Activated CD4-positive, CD25-positive, alpha-beta regulatory T cell treated with anti-CD3 and anti-CD28 coated beads, Interleukin-2, amount 50 U/mL, for 72 hours (primary cell): ENCODE data around the gene ABTB2.

Experiments
- DNase-seq: peaks from one replicate; pipeline ENCODE4 v3.0.0; 2021

ABTB2 gene

DNA sequence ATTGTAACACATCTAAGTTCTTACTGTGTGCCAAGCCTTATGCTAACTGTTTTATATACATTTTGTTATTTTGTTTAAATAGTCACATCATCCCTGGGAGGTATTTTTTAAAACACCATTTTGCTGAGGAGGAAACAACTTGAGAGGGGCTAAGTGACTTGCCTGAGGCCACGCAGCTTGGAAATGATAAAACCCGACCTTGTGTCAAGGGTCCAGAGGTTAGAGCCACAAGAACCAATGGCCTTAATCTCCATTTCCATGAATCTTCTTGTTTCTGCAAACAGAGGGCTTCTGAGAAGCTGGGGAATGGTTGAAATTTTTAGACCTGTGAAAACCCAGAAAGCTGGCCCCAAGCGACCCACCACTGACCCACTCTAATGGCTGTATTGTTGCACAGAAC is 16.7 kb downstream of the ABTB2 start:
- DNase-seq = no peak

DNA sequence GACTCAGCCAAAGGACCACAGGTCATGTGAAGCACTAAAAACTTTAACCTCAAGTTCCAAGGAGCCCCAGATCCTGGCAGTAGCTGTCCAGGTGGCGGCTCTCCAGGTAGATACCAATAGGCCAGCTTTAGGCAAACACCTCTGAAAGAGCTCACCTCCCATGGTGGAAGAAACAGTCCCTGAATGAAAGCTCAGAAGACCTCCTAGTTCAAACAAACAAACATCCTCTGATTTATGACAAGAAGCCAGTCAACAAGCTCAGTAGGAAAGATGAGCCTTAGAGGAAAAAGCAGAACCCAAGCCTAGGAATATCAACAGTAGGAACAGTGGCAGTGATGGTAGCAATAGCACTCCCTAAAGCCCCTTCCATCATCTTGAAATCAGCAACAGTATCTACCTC is 17.2 kb downstream of the ABTB2 start:
- no peak for DNase-seq

DNA sequence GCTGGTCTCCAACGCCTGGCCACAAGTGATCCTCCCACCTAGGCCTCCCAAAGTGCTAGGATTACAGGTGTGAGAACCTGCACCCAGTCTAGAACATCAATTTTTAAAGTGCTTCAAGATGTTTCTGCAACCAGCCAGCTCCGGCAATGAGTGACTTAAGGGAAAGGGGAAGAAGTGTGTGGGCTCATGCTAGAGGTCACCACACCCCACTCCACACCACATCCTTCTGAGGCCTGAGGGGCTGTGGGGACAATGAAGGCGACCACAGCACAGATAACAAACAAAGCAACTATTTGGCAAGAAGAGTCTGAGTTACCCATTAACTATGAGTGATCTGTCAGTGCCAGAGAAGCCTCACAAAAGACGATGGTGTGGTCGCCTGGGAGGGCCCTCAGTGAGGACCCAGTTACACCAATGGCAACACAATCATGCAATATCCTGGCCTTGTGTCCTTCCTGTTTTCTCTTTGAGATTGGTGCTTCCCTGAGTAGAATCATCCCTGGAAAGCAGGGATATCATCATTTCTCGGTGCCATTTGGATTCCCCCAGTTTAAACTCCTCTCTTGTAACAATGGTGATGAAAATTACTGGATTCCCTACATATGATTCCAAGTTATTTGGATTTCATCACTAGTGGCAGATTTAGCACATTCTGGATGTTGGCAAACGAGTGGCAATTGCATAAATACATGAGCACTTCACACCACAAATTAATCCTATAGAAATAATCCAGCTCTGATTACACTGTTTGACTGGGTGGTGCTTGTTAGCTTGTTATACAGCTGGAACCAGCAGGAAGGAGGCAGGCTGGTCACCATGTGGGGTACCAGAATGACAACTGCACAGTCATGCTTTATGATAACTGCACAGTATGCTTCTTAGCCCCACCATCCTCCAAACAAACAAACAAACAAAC is 18.4 kb downstream of the ABTB2 start:
- no peak for DNase-seq

- DNase-seq = no peak
Measured at GRCh38 chr11:34337016-34337415, 20.8 kb downstream of the ABTB2 start.

DNA sequence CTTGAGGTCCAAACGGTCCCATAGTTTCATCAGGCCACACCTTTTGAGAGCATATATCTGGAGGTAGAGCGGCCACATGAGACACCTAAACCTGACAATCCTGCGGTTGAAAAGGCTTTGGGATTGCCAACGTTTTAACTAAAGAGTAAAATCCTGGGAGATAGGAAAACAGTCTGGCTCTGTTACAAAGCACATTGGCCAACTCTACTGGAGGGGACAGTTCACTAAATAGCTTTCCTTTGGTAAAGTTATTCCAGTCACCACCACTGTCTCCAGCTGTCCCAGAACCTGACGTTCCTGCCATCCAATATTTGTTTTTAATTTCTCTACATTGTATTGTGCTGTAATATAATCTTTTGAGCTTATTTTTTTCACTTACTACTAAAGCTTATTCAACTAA is 22.0 kb downstream of the ABTB2 start:
- DNase-seq = no peak

DNA sequence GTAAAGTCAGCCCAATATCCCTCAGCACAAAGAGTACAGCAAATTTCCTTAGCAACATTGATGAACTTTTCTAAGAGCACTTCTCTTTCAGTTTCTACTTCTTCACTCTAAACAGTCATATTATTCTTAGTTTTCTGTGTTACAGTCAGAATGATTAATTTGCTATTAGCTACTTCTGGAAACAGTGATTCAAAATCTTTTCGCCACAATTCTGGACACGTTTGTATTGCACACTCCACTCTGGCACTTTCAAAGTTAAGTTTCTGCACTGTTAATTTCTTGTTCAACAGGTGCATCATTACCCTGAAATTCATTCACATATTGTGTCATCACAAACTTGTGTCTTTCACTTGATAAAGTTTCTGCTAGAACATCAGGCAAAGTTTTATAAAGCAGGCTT is 22.5 kb downstream of the ABTB2 start:
- no peak for DNase-seq

DNA sequence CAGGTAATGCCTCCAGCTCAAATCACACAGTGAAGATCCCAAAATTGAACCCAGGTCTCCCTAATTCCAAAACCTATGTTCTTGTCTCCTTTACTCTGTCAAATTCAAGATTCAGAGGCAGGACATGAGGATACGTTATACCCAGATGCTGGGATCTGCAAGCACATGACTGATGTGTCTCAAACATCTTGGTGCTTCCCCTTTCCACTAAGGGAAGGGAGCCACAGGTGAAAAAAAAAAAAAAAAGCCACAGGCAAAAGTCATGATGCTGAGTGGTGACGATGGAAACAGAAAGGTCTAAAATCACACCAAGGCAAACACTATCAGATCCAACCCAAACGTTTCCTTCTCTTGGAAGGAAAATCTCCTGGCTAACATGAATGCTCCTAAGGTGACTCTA is 24.0 kb downstream of the ABTB2 start:
- DNase-seq = no peak

GRCh38 chr11:34332524-34332923 is 25.3 kb downstream of the ABTB2 start:
- DNase-seq = no peak

DNA sequence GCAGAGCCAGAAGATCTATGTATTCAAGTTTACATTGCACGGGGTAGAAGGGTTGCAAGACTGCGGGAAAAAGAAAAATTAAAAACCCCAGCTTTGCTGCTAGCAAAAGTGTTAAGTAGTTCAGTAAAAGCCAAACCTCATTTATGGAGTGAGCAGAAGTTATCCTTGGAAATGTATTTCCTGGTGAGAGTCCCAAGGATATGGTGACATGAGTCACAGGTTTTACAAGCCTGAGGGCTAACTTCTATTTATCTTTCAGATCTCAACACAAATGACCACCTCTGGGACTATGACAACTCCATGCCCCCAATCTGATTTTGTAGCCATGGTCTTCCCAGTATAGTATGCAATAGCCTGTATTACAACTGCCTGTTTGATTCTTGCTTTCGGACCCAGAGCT is 26.1 kb downstream of the ABTB2 start:
- no peak for DNase-seq

DNA sequence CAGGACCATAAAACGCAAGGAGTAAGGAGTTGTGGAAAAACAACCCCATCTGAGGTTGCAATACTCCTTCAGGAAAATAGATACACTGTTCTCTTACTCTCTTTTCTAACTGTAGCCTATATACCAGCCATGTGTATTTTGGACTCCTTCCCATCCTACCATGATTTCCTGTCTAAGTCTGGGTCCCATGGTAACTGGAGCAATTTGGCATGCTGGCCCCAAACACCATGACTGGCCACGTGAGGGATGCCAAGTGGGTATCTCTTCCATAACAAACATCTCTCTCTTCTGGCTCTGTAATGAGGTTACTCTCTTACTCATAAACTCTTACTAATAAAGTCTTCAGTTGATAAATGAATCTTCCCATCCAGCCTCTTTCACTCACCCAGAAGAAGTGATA is 26.5 kb downstream of the ABTB2 start:
- DNase-seq = no peak

- no peak for DNase-seq
Measured at GRCh38 chr11:34330653-34331052, 27.2 kb downstream of the ABTB2 start.

DNA sequence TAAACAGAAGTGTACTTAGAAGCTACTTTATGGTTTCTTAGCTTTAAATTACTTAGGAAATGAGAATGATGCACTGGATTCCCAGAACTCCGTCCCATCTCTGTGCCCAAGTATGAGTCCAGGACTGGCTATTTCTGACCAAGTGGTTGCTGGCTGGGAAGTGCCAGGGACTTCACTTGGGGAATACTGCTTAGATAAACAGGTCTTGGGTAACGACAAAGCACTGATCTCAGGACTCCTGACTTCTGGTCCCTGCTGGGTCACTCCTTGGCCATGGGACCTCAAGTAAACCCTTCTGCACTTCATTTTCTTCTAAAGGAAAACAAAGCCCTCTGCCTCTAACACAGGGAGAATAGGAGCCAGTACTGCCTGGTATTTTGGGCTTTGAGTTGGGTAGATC is 27.9 kb downstream of the ABTB2 start:
- DNase-seq = no peak

DNA sequence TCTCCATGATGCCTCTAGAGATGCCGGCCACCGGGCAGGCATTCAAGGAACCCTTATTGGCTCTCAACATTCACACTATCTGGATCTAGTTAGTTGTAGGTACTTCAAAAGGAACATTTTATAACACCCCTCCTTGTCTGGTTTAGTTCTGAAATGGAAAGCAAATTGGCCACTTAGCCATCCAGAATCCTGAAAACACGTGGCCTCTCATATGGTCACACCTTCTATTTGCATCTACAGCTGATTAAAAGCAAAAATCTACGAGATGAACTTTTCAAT is 29.2 kb downstream of the ABTB2 start:
- DNase-seq = no peak

DNA sequence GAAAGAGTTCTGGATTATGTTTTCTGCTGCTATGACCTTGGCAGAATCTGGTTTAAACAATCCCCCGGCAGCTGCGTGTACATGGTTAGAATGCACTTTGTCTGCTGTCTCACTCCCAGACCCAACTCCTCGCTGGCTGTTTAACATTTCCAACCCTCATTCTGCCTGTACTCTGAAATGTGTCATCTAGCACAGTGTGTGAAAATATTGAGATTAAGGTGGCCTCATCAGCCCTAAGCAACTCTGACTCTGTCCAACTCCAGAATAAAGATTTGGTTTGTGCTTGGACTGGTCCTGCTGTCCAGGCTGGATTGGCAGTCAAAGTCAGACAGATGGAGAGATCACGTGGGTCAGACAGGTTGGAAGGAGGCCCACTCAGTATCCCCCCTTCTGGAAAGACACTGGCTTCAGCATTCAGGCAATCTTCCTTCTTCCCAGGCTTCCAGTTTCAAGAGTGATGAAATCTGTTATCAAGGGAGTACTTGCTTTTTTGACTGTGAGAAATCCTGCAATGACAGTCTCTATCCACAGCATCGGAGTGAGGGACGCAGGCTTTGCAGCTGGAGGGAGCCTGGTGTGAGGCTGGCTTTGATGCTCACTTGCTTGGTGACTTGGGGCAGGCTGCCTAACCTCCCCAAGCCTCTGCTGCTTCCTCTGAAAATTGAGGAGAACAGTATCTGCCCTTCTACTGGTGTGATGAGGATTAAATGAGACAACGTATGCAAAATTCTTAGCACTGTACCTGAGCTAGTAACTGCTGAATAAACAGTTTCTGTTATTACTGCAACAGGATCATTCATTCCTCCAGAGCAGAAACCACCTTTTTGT is 29.8 kb downstream of the ABTB2 start:
- no peak for DNase-seq

DNA sequence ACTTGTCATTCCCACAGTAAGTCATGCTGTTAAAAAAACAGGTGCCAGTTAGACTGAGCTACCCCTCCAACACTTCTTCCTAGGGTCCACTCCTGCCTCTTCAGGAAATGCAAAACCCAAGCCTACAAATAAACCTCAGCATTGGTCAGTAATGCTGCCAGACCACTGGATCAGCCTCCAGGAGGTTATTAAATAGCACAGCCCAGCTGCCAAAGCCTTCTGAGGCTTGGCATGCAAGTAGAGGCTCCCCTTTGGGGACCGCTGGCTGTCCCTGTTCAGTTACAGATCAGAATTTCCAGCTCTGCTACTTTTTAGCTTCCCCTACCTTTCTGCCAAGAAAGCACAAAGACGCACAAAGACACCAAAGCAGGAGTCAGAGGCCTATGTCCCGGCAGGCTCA is 33.3 kb downstream of the ABTB2 start:
- DNase-seq = no peak

GRCh38 chr11:34323601-34324000 is 34.2 kb downstream of the ABTB2 start:
- no peak for DNase-seq

- DNase-seq = no peak
Measured at GRCh38 chr11:34318111-34319037, 39.4 kb downstream of the ABTB2 start.

DNA sequence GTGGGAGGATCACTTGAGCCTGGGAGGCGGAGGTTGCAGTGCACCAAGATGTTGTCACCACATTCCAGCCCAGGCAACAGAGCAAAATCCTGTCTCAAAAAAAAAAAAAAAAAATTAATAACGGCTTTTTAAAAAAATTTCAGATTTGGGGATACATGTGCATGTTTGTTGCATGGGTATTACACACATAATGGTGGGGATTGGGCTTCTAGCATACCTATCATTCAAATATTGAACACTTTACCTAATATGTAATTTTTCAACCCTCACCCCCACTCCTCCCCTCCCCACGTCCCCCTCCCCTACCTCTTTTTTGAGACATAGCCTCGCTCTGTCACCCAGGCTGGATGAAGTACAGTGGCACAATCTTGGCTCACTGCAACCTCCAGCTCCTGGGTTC is 40.1 kb downstream of the ABTB2 start:
- no peak for DNase-seq

- DNase-seq = no peak
Measured at GRCh38 chr11:34317036-34317360, 40.8 kb downstream of the ABTB2 start.

GRCh38 chr11:34316347-34317035 is 41.3 kb downstream of the ABTB2 start:
- DNase-seq = no peak

- DNase-seq = no peak
Measured at GRCh38 chr11:34315394-34315793, 42.4 kb downstream of the ABTB2 start.

GRCh38 chr11:34314936-34315335 is 42.9 kb downstream of the ABTB2 start:
- DNase-seq = no peak

DNA sequence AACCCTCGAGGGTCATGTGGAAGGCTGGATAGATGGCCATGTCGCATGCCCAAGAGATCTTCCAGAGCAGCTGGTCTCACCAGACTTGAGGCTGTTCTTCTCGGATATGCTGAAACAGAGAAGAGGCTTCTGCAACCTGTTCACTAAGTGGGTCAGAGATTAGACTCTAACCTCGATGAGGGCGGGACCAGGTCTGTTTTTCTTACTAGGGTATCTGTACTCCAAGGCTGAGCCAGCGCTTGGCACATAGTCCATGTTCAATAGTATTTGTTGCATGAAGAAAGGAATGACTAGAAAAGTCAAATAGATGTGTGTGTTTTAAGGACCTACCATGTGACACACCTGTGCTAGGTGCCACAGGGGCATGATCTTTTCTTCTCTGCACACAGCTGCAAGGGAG is 43.6 kb downstream of the ABTB2 start:
- no peak for DNase-seq
